Measurements from ENCODE around the gene THUMPD2.

The THUMPD2 gene

DNA sequence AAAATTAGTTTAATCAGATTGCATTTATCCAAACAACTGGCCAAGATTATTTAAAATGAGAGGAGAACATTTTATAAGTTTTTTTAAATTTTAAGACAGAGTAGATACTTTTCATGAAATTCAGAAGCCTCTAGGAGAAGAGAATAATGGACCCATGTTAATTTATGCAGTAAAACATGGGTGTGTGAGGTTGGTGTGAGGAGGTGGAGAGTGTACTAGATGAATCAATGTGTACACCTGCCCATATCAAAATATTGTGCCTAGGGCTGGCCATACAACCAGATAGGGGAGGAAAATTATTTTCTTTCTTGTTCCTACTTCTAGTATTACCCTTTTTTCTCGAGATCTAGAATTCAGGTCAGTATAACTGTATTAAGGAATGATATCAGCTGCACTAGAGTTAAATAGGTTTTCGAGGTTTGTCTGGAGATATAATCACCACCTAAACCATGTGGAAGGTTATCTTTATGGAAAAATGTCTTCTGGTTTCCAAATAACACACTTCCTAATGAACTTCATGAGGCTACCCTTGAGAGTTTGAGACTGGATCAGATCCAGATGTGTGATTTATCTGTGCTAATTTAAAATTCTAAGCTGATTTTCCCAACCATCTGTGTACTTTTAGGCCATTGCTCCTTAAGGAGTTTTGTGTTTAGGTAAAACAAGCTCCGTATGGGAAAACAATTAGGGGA is 75.7 kb downstream of the THUMPD2 start:
- DNase-seq (ENCODE audit: low read depth in 2 of 2) = no peak
- TF ChIP-seq, protein P1, sequence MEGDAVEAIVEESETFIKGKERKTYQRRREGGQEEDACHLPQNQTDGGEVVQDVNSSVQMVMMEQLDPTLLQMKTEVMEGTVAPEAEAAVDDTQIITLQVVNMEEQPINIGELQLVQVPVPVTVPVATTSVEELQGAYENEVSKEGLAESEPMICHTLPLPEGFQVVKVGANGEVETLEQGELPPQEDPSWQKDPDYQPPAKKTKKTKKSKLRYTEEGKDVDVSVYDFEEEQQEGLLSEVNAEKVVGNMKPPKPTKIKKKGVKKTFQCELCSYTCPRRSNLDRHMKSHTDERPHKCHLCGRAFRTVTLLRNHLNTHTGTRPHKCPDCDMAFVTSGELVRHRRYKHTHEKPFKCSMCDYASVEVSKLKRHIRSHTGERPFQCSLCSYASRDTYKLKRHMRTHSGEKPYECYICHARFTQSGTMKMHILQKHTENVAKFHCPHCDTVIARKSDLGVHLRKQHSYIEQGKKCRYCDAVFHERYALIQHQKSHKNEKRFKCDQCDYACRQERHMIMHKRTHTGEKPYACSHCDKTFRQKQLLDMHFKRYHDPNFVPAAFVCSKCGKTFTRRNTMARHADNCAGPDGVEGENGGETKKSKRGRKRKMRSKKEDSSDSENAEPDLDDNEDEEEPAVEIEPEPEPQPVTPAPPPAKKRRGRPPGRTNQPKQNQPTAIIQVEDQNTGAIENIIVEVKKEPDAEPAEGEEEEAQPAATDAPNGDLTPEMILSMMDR (IDR thresholded peaks at IDR 0.05; ENCODE audit: low read depth, low read length) = no peak
- H3K4me3 ChIP-seq (replicated peaks in 1 of 2; ENCODE audit: low read depth in 2 of 2, low read length in 2 of 2) = no peak overlapping the region

DNA sequence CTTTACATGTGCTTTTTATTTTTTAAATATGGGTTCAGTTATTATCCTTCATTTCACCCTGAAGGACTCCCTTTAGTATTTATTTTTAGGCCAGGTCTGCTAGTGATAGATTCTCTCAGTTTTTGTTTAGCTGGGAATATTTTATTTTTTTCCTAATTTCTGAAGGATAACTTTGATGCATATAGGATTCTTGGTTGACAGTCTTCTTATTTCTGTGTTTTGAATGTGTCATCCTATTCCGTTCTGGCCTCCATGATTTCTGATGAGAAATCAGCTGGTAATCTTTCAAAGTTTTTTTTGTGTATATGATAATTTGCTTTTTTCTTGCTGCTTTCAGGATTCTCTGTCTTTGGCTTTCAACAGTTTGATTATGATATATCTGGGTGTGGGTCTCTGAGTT is 77.9 kb downstream of the THUMPD2 start:
- DNase-seq (ENCODE audit: low read depth in 2 of 2) = no peak
- TF ChIP-seq, protein P1 (IDR thresholded peaks at IDR 0.05; ENCODE audit: low read depth, low read length) = no peak
- no peak overlapping the region for H3K4me3 ChIP-seq (replicated peaks in 1 of 2; ENCODE audit: low read depth in 2 of 2, low read length in 2 of 2)

DNA sequence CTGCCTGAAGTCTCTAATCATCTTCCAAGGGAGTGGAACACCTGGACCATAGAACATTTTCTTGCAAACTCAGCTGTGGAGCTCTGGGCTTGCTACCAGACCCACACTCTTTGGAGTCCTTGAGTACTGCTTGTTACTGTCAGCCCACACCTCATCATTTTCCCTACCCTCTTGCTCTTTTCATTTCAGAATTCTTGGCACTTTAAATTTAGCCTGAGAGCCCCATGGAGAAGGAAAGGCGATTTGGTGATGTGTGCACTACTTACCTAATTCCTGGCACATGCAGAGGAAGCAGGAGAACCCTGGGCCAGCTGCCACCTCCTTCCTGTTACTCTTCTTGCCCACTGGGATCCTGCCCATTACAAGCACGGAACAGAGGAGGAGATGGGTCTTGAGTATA is 81.6 kb downstream of the THUMPD2 start:
- DNase-seq (ENCODE audit: low read depth in 2 of 2) = peak in 1 of 2 donors; percentile 14
- TF ChIP-seq, protein P1 (IDR thresholded peaks at IDR 0.05; ENCODE audit: low read depth, low read length) = no peak

DNA sequence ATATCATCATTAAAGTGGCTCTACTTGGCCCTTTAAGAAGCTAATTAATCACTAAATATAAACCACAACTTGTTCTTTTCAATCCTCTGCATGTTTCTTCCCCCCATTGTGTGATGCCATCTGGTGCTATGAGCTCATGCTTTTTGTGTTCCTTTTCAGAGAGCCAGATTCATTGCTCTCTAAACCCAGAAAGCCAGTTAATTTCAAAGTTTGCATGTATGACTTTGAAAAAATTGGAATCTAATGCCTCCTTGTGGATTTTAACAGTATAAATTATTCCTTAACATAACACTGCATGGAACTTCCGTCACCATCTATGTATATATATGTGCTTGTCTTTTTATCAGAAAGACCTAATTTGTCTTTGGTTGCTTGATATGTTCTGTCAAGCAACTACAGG is 82.2 kb downstream of the THUMPD2 start:
- no peak overlapping the region for H3K4me3 ChIP-seq (replicated peaks in 1 of 2; ENCODE audit: low read depth in 2 of 2, low read length in 2 of 2)
- TF ChIP-seq, protein P1 (IDR thresholded peaks at IDR 0.05; ENCODE audit: low read depth, low read length) = peak; percentile 32
- DNase-seq (ENCODE audit: low read depth in 2 of 2) = peak; percentile 85 to 94

More for the DNA sequence above, 81.6 kb downstream of the THUMPD2 start:
- no peak overlapping the region for H3K4me3 ChIP-seq (replicated peaks in 1 of 2; ENCODE audit: low read depth in 2 of 2, low read length in 2 of 2)

DNA sequence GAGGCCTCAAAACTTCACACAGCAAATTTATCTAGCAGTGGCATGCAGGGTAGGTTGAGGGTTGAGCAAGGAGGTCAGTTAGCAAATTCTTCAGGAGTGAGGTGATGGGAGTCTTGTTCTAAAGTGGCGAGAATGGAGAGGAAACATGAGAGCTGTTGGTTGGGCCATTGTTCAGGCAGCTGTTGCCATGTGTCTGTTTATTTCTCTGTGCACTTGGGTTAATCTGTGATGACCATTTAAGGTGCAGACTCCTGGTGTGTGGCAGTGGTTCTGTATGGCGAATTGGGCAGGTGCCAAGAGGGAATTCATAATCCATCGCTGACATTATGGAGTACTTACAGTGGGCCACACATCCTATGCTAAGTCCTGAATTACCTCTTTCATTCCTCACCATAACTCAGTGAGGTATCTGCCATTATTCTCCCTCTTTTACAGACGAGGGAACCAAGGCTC is 82.9 kb downstream of the THUMPD2 start:
- TF ChIP-seq, protein P1 (IDR thresholded peaks at IDR 0.05; ENCODE audit: low read depth, low read length) = no peak
- peak; percentile 84 to 89 for DNase-seq (ENCODE audit: low read depth in 2 of 2)
- no peak overlapping the region for H3K4me3 ChIP-seq (replicated peaks in 1 of 2; ENCODE audit: low read depth in 2 of 2, low read length in 2 of 2)

DNA sequence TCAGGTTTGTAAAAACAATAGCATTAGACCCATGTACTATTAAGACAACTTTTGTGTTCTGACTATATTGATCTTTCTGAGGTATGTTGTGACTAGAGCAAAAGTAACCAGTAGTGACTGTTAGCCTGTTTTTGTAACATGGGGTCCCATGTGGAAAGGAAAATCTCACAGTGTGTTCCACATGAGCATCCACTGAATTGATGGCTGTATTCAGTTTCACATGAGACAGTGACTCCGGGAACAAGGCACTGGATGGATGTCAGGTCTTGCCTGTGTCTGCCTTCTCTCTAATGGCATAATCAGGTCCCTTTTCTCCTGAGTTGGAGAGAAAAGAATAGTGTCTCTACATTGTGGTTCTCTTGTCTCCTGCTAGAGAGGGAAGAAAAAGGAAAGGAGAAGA is 85.8 kb downstream of the THUMPD2 start:
- TF ChIP-seq, protein P1 (IDR thresholded peaks at IDR 0.05; ENCODE audit: low read depth, low read length) = no peak
- no peak overlapping the region for H3K4me3 ChIP-seq (replicated peaks in 1 of 2; ENCODE audit: low read depth in 2 of 2, low read length in 2 of 2)
- no peak for DNase-seq (ENCODE audit: low read depth in 2 of 2)

DNA sequence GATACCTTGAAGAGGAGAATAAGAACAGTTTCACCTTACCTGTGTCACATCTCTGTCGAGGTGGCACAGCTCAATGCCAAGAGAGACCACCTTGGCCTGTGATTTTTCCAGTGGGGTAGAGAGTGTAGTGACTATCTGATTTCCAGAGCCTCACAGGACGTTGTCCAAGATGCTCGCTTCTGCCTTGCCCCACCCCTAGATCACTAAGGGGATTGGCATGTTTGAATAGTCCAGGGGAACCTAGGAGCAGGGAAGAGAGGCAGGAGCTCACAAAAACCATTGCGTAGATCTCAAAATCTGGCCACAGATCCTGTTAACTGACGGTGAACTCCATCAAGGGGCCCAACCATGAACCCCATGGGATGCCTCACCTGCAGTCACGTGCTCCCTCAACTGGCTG is 89.2 kb downstream of the THUMPD2 start:
- TF ChIP-seq, protein P1 (IDR thresholded peaks at IDR 0.05; ENCODE audit: low read depth, low read length) = no peak
- no peak for DNase-seq (ENCODE audit: low read depth in 2 of 2)
- no peak overlapping the region for H3K4me3 ChIP-seq (replicated peaks in 1 of 2; ENCODE audit: low read depth in 2 of 2, low read length in 2 of 2)

Data from cardiac fibroblast (primary cell).